Spinal cord (tissue), 10 donors: ENCODE data around the gene MYCL. TPM values are rescaled to one million over a fixed set of nuclear protein-coding genes. Genes with fewer than 3 reads are reported as not detected.

Experiments
- DNase-seq, 6 donors: peaks; one replicate each; pipeline versions ENCODE4 v3.0.0 to v3.0.0-alpha.2; 2013 to 2015; ENCODE audit warnings: low spot score in 6 of 6, low read depth in 4 of 6
- H3K27ac ChIP-seq: one replicate; pipeline ENCODE4 v1.5.1; 2013; ENCODE audit warnings: low read depth, low read length, control low read depth
- H3K27me3 ChIP-seq: one replicate; pipeline ENCODE4 v1.6.1; 2013; ENCODE audit warnings: low read length; ENCODE audit not compliant: control insufficient read depth, insufficient read depth
- H3K36me3 ChIP-seq: one replicate; pipeline ENCODE4 v1.6.1; 2013; ENCODE audit warnings: low read length; ENCODE audit not compliant: control insufficient read depth, insufficient read depth
- H3K4me1 ChIP-seq: one replicate; pipeline ENCODE4 v1.6.1; 2013; ENCODE audit warnings: low read length; ENCODE audit not compliant: control insufficient read depth, insufficient read depth
- H3K4me3 ChIP-seq: one replicate; pipeline ENCODE4 v1.5.1; 2013; ENCODE audit warnings: low read depth, low read length, control low read depth
- H3K9me3 ChIP-seq: one replicate; pipeline ENCODE4 v1.6.1; 2013; ENCODE audit warnings: low read length; ENCODE audit not compliant: control insufficient read depth, insufficient read depth
- WGBS: methylation state at CpG from one replicate; pipeline ENCODE4 v1.1.5; 2013; ENCODE audit warnings: missing lambda C conversion rate; ENCODE audit not compliant: insufficient coverage; 5-methylcytosine and 5-hydroxymethylcytosine counted together
- polyA plus RNA-seq, 2 donors: library from polyadenylated mRNA; unstranded; fragments of 120-200 nt; gene quantifications; one replicate each; pipeline ENCODE4 v1.2.1, GENCODE V29; 2013; ENCODE audit not compliant: insufficient read length in 2 of 2
- total RNA-seq, 2 donors: library from RNA; depleted of rRNA in 1 of 2; stranded (reverse); fragments of 120-200 nt in 1 of 2; fragments of >200 nt in 1 of 2; gene quantifications; one replicate each; pipeline versions ENCODE4 v1.2.3 to v1.2.4, GENCODE V29; 2013 to 2014
- donor health status: healthy.

Gene MYCL
- total and polyA plus RNA-seq, 4 donors = 6.1 to 16.6 (median 9.8) TPM

GRCh38 chr1:39900662-39901463 is 854 bp downstream of the MYCL start:
- Histone ChIP-seq H3K27ac (peak overlapping the region; percentile 36), H3K4me1 (peaks cover 48% of the 10 kb centered on the region), H3K27me3 (peaks cover 7% of the 10 kb centered on the region), H3K9me3 (no peaks in the 10 kb centered on the region), H3K4me3 (peak overlapping the region; percentile 71), H3K36me3 (peaks cover 9% of the 10 kb centered on the region)
- under 1% methylated on average over 64 of the region's 64 CpGs for WGBS
- peak in 2 of 6 donors; percentile 44 to 60 for DNase-seq

DNA sequence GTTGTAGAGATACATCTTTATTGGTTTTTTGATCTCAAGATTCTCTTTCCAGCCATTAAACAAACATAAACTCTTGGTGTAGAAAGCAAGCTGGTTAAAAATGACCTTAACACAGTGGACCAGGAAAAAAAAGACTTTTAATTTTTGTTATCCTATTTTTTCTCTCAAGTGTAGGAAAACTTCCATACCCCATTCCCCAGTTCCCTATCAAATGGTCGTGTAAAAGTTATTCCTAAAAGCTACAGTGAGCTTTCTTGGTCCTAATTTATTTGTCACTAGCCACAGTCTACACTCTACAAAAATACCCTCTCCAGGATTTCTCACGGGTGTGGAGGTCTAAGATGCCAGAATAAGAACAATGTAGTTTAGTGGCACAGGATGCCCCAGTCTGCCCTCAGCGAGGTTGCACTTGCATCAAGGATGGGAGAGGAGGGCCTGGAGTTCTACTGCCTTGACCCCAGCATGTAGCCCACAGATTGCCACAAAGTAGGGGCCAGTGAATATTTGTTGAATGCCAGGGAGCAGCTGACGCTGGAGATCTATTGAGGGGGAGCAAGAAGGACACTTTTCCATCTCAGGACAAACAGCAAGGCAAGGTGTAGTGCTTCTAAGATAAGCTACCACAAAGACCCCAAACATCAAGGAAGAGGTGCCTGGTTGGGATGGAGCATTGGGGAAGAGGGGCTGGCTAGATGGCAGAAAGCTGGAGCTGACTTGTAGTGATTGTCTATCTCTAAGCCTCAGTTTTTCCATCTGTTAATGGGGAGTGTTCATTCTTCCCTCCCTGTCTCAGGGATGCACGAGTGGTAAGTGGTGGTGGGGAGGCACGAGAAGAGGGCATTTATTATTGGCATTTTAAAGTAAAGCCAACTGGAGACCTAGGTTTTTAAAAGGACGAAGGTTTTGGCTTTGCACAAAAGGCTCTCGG is 1.8 kb downstream of the MYCL start:
- Histone ChIP-seq H3K27ac (peak overlapping the region; percentile 26), H3K4me3 (no peak overlapping the region)
- 22% methylated on average over 1 of the region's 8 CpGs for WGBS

GRCh38 chr1:39898648-39899603 is 2.8 kb downstream of the MYCL start:
- Histone ChIP-seq H3K9me3 (no peaks in the 10 kb centered on the region), H3K36me3 (peaks cover 10% of the 10 kb centered on the region), H3K4me1 (peaks cover 50% of the 10 kb centered on the region), H3K4me3 (peak overlapping the region; percentile 10), H3K27me3 (peaks cover 7% of the 10 kb centered on the region), H3K27ac (peak overlapping the region; percentile 33)
- WGBS = 20% methylated on average over 8 of the region's 14 CpGs
- peak in 3 of 6 donors; percentile 74 to 97 (median 94) for DNase-seq

More for the DNA sequence above, 1.8 kb downstream of the MYCL start:
- no peak for DNase-seq
- peaks cover 50% of the 10 kb centered on the region for H3K4me1 ChIP-seq
- no peaks in the 10 kb centered on the region for H3K9me3 ChIP-seq
- H3K27me3 ChIP-seq = peaks cover 7% of the 10 kb centered on the region
- peaks cover 10% of the 10 kb centered on the region for H3K36me3 ChIP-seq

GRCh38 chr1:39898191-39898590 is 3.5 kb downstream of the MYCL start:
- no CpG with 5 or more reads among the region's 3 CpGs for WGBS
- H3K27me3 ChIP-seq = peaks cover 5% of the 10 kb centered on the region
- no peak overlapping the region for H3K27ac ChIP-seq
- H3K4me1 ChIP-seq = peaks cover 50% of the 10 kb centered on the region
- peak in 1 of 6 donors; percentile 69 for DNase-seq
- peaks cover 10% of the 10 kb centered on the region for H3K36me3 ChIP-seq
- H3K9me3 ChIP-seq = no peaks in the 10 kb centered on the region
- no peak overlapping the region for H3K4me3 ChIP-seq

- H3K27ac ChIP-seq = peak overlapping the region; percentile 19
- peak in 2 of 6 donors; percentile 64 to 68 for DNase-seq
- no peaks in the 10 kb centered on the region for H3K9me3 ChIP-seq
- H3K27me3 ChIP-seq = no peaks in the 10 kb centered on the region
- peaks cover 10% of the 10 kb centered on the region for H3K36me3 ChIP-seq
- WGBS = 21% methylated on average over 4 of the region's 11 CpGs
- no peak overlapping the region for H3K4me3 ChIP-seq
- peaks cover 41% of the 10 kb centered on the region for H3K4me1 ChIP-seq
Observed at GRCh38 chr1:39896909-39897685, 4.6 kb downstream of the MYCL start.

DNA sequence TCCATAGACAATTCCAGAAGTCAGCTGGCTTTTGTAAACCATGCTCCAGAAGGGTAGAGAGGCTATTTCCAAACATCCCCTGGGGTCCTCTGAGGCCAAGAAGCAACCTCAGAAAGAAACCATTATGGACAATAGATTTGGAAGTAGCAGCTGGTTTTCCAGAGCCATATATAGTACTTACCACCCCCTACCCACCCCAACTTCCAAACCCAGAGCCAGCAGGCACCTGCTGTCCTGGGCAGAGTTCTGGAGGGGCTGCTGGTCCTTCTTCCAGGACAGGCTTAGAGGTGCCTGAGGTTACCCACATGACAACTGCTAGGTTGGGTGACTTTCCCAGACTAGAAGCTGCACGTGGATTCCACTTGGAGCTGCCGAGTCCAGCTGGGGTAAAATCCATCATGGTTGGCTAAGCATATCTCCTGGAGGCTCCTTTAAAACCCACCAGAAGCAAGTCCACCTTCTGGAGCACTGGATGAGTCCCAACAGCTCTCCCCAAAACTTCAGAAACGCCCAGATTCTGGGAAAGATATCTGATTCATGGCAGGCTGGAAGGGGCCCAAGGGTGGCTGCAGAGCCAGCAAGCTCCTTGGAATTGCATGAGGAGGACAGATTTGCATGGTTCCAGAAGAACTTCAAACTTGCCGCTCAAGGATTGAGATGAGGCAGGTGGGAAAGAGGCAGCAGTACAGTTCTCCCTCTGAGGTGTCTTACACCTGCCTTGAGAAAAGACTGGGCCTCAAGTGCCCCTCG is 5.8 kb downstream of the MYCL start:
- 90% methylated on average over 5 of the region's 5 CpGs for WGBS
- Histone ChIP-seq H3K4me3 (no peak overlapping the region), H3K27ac (no peak overlapping the region), H3K27me3 (no peaks in the 10 kb centered on the region), H3K9me3 (no peaks in the 10 kb centered on the region), H3K4me1 (peaks cover 39% of the 10 kb centered on the region), H3K36me3 (peaks cover 10% of the 10 kb centered on the region)
- no peak for DNase-seq

DNA sequence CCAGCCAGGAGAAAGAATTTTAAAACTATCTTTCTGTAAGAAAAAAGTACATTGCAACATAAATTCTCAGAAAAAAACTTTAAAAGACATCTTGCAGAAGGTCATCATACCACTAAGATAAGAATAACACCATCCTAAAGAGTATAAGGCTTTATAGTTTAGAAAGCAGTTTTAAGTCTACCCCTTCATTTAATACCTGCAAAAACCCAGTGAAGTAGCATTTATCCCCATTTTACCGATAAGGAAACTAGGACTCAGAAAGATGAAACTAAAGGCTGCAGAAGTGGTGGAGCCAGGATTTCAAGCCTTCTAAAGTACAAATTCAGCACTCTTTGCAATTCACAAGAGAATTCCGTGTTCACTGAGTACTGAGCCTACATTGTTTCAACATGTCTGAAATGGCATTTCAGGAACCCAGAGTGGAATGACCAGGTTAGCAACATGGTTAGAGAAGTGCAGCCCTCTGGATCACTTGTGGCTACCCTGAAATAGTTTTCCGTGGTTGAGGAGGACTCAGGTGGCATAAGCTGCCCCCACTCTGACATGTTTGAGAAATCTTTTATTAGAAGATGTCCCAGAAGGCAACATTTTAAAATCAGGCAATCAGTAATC is 6.7 kb downstream of the MYCL start:
- DNase-seq = no peak
- peaks cover 10% of the 10 kb centered on the region for H3K36me3 ChIP-seq
- no peak overlapping the region for H3K4me3 ChIP-seq
- H3K27ac ChIP-seq = no peak overlapping the region
- no peaks in the 10 kb centered on the region for H3K27me3 ChIP-seq
- H3K4me1 ChIP-seq = peaks cover 32% of the 10 kb centered on the region
- WGBS = 57% methylated on average over 2 of the region's 3 CpGs
- no peaks in the 10 kb centered on the region for H3K9me3 ChIP-seq
